HL-60 (cell line): ENCODE data around the gene DPF3.

ENCODE experiments used
- DNase-seq, 2 experiments: peaks; one replicate each; pipeline ENCODE4 v3.0.0-alpha.2; 2010 to 2020; ENCODE audit warnings: low read depth in 1 of 2, low spot score in 1 of 2
- H3K27ac ChIP-seq: fragments of 250-450 bp; sonication (Bioruptor Pico); replicated peaks from 2 replicates; pipeline ENCODE4 v1.5.1; 2020; ENCODE audit warnings: mild to moderate bottlenecking, moderate library complexity
- H3K27me3 ChIP-seq: fragments of 250-450 bp; sonication (Bioruptor Pico); 2 replicates; pipeline ENCODE4 v1.5.1; 2021; ENCODE audit warnings: mild to moderate bottlenecking, moderate library complexity; ENCODE audit not compliant: insufficient read depth, poor library complexity, severe bottlenecking
- H3K4me3 ChIP-seq: replicated peaks from 2 replicates; pipeline ENCODE4 v1.5.1; 2011; ENCODE audit warnings: mild to moderate bottlenecking, control low read depth, low read length; ENCODE audit not compliant: insufficient read depth
- CTCF ChIP-seq: IDR thresholded peaks from one replicate; pipeline ENCODE4 v1.5.1; 2011; ENCODE audit warnings: low read length, control low read depth, inconsistent platforms; ENCODE audit not compliant: insufficient read depth
- GABPA ChIP-seq: IDR thresholded peaks from 2 replicates; pipeline ENCODE4 v1.6.1; 2012; ENCODE audit warnings: low read depth
- POLR2AphosphoS5 ChIP-seq: IDR thresholded peaks from 2 replicates; pipeline ENCODE4 v1.6.1; 2012; ENCODE audit warnings: low read depth
- REST ChIP-seq: IDR thresholded peaks from 2 replicates; pipeline ENCODE4 v1.6.1; 2012; ENCODE audit warnings: low read depth; ENCODE audit not compliant: insufficient replicate concordance
- SPI1 ChIP-seq: IDR thresholded peaks from 2 replicates; pipeline ENCODE4 v1.6.1; 2012; ENCODE audit warnings: low read depth, mild to moderate bottlenecking, borderline replicate concordance

DPF3 gene

GRCh38 chr14:72625689-72626088 lies 268.2 kb downstream of the DPF3 start:
- TF ChIP-seq CTCF = no peak
- TF ChIP-seq GABPA = no peak
- no peak for TF ChIP-seq POLR2AphosphoS5
- no peak for TF ChIP-seq REST
- no peak for TF ChIP-seq SPI1
- no peak for DNase-seq

GRCh38 chr14:72621387-72622065 lies 272.4 kb downstream of the DPF3 start:
- no peak for TF ChIP-seq POLR2AphosphoS5
- no peak for TF ChIP-seq SPI1
- TF ChIP-seq REST = no peak
- TF ChIP-seq GABPA = no peak
- no peak for DNase-seq
- no peak overlapping the region for H3K27ac ChIP-seq
- no peaks in the 10 kb centered on the region for H3K27me3 ChIP-seq
- no peak overlapping the region for H3K4me3 ChIP-seq

More at GRCh38 chr14:72625689-72626088, 268.2 kb downstream of the DPF3 start:
- Histone ChIP-seq H3K4me3 (no peak overlapping the region), H3K27ac (no peak overlapping the region), H3K27me3 (no peaks in the 10 kb centered on the region)

- TF ChIP-seq CTCF = no peak
- no peak for TF ChIP-seq POLR2AphosphoS5
- TF ChIP-seq REST = no peak
- TF ChIP-seq SPI1 = no peak
- TF ChIP-seq GABPA = no peak
- Histone ChIP-seq H3K27me3 (no peaks in the 10 kb centered on the region), H3K27ac (no peak overlapping the region), H3K4me3 (no peak overlapping the region)
- DNase-seq = no peak
Measured at GRCh38 chr14:72619881-72620280, 274.0 kb downstream of the DPF3 start.

GRCh38 chr14:72619111-72619571 lies 274.8 kb downstream of the DPF3 start:
- Histone ChIP-seq H3K27me3 (no peaks in the 10 kb centered on the region), H3K27ac (no peak overlapping the region), H3K4me3 (no peak overlapping the region)
- no peak for DNase-seq
- TF ChIP-seq GABPA (no peak), REST (no peak), POLR2AphosphoS5 (no peak)
